GM19468 (cell line): Measurements from ENCODE around the gene FARP1.

ENCODE experiments used
- ATAC-seq: cut with Tn5 transposase; IDR thresholded peaks from one replicate; pipeline ENCODE4 v1.9.1; 2021; ENCODE audit warnings: mild to moderate bottlenecking, moderate library complexity, moderate number of reproducible peaks; ENCODE audit not compliant: unreplicated experiment; ENCODE audit errors: extremely low read depth

Gene FARP1

DNA sequence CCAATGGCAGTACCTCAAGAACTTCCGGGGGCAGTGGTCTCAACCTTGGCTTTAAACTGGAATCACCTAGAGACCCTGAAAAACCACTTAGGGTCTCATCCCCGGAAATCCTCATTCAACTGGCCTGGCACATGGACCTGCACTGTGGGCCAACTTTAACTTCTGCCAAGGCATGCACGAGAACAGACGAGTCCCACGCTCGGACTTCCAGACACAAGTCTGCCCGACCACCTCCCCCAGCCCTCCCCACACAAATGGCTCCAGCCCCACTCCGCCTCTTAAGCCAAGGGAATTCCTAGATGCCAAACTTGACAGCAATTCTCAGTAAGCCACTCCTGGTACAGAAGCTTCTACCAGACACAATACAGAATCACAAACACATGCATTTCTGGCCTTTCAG, 320.1 kb downstream of the FARP1 start:
- ATAC-seq: no peak

GRCh38 chr13:98466634-98467236, 323.8 kb downstream of the FARP1 start:
- ATAC-seq: no peak

DNA sequence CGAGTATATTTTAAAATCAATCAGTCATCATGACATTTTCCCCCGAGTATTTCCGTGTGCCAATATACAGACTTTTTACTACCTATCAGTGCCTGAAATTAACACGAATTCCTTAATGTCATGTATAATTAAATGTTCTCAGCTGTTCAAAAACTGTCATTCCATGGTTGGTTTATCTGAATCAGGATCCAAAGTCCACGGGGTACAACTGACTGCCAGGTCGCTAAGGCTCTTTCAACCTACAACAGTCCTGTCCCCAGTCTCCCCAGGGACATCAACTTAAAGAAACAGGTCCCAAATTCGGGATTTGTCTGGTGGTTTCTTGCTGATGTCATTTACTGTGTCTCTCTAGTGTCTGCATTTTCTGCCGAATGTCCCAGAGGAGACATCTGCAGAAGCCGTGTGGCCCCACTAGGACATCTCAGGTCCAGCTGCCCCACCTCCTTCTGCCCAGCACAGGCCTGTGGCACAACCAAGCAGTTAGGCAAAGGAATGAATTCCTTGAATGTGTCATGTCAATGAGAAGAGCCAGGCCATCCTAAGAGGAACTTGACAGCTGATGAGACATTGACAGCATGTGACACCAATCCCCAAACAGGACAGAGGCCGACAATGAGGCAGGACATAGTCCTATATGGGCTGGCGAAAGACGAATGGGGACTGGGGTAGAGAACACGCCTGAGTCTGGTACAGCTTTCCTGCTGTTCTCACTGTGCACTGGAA, 324.5 kb downstream of the FARP1 start:
- ATAC-seq: no peak

GRCh38 chr13:98468361-98468760, 325.5 kb downstream of the FARP1 start:
- ATAC-seq: no peak

DNA sequence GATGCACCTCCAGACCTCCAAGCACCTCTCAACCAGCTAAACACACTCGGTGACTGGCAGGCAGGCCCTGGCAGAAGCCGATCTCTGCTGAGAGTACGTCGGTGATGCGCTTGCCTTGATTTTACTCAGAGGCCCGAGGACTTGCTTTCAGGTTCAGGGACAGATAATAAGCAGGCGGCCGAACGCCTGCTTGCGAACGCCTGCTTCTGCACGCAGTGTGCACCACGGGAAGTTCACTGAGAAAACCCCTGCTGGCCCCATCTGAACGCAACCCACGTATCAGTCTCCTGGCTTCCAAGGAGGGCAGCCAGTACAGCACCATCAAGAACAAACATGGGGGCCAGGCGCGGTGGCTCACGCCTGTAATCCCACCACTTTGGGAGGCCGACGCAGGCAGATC, 326.0 kb downstream of the FARP1 start:
- ATAC-seq: no peak

DNA sequence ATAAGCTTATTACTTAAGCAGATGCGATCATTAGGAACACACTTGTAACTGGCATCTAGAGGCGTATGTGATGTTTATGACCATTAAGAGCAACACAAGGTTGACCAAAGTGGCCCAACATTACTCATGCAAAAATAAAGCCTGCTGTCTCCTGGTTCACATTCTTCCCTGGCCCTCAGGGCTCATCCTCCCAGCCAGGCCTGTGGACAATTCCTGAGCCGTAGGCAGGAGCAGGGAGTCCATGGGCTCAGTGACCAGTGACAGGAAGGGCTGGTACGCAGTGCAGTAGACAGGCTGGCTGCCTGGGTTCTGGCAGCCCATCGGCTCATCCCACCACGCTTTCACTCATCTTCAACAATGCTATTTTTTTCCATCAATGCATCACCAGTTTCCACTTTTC, 328.0 kb downstream of the FARP1 start:
- ATAC-seq: no peak

GRCh38 chr13:98471934-98472333, 329.0 kb downstream of the FARP1 start:
- no peak for ATAC-seq

DNA sequence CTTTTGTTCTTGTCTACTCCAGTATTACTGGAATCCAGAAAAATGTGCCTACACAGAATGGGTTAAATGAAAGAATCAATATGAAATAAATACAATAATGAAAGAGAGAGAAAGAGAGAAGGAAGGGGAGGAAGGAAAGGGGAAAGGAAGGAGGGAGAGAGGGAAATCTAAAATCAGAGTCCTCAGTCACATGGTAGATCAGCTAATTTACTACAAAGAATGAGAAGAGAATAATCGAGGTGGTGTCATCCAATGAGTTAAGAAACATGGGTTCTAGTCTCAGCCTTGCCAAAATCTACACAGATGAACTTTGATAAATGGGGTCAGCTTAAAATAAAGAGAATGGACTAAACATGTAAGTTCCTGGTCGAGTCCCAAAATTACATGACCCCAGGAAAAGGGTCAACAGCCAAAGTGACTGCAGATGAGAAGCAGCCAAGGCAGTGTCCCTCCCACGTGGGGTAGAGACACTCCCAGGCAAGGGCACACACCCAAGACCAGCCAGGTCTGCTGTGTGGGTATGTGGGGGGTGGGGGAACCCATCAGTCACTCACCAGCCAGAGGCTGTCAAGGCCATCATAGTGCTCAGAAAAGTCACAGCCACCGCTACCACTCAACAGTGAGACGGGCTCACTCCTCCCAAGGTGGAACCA, 330.4 kb downstream of the FARP1 start:
- no peak for ATAC-seq

DNA sequence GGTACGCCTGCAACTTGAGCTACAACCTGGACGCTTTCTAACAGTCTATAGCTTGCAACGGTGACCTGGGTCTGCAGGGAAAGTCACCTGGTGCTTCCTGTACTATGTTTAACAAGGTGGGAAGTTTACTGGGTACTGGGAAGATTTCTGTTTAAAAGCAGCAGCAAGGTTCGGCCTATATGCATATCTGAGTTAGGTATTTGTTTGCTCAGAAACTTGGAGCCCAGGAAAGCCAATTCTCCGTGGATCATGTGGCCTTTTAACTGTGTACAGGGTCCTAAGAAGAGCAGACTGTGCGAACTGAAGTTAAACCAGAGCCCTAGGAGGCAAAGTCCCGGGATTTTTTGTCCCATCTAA, 330.9 kb downstream of the FARP1 start:
- no peak for ATAC-seq

GRCh38 chr13:98474292-98474691, 331.4 kb downstream of the FARP1 start:
- ATAC-seq: no peak

- ATAC-seq: no peak
Measured at GRCh38 chr13:98474761-98475160, 331.9 kb downstream of the FARP1 start.

- ATAC-seq: no peak
Measured at GRCh38 chr13:98475522-98475921, 332.6 kb downstream of the FARP1 start.

DNA sequence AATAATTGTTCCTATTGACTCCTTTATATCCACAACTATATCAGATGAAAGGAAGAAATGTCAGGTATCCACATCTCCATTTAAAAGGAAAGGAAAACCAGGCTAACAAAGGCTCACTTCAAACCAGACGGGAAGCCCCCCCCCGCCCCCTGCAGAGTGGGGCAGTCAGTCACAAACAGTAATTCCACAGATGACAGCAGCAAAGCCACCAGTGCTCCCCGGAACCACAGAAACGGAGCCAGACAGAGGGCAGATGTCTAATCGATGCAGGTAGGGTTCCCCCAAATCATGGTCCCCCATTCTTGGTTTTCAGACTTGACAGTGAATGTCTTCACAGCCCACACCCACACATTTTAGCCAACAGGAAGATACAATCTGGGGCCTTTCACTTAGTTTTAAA, 333.2 kb downstream of the FARP1 start:
- ATAC-seq: peak; percentile 2

- ATAC-seq: peak; percentile 83
Measured at GRCh38 chr13:98476538-98476966, 333.7 kb downstream of the FARP1 start.

GRCh38 chr13:98478189-98479129, 335.6 kb downstream of the FARP1 start:
- peak; percentile 17 for ATAC-seq

GRCh38 chr13:98479496-98480003, 336.7 kb downstream of the FARP1 start:
- no peak for ATAC-seq

DNA sequence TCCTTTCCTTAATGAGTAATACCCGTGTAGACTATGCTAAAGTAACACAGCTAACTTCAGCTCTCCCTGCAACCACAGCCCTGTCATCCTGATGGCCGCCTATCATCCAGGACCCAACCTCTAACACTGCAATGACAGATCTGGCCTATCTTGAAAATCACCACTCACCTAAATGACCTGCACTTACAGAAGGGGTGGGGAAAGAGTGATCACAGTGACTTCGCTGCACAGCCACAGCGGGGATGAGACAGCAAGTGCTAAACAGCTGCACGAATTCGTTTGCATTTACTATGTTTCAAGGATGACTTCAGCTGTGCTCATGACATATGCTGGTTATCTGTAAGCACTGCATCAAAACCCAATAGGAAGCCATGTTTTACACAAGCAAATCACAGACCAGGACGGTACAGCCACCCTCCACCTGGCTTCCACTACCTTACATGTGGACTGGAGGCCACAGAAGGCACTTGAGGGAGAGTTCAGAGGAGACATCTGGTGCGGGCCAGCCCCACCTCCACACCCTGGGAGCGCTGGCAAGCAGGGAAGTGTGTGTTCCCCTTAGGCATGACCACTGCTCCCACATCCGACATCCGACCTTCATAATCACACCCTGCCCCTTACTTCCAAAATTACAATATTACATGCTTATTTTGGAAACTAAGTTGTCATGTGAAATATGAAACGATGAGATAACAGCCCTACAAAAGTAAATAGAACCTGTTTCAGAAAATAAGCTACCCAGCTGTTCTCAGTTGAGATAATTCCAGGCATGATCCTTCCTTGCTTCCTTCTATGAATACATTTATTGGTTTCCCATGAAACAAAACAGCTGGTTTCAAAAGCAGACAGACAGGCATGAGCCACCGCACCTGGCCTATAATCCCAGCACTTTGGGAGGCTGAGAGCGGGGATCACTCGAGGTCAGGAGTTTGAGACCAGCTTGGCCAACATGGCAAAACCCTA, 338.3 kb downstream of the FARP1 start:
- ATAC-seq: no peak

- no peak for ATAC-seq
Measured at GRCh38 chr13:98482476-98483444, 339.9 kb downstream of the FARP1 start.
